OCI-LY7 (cell line): Measurements from ENCODE around the gene CER1. TPM values are rescaled to one million over a fixed set of nuclear protein-coding genes. Genes with fewer than 3 reads are reported as not detected.
A peak's percentile ranks its signal among the peaks of the same experiment; 100 is the strongest.

Experiments used
- BruUV-seq: library from RNA; stranded (reverse); fragments of 400-500 nt; replicated peaks from 2 replicates; lab custom pipeline; 2021; lab: Mats Ljungman, UMichigan
- CTCF ChIA-PET: fragments of 300-600 bp; sonication (Branson Sonifier 250); formaldehyde crosslinking; loops from one replicate; lab custom pipeline; 2022; ENCODE audit warnings: antibody characterized with exemption; ENCODE audit not compliant: unreplicated experiment; lab: Charles Lee
- POLR2A ChIA-PET: fragments of 300-600 bp; sonication (Branson Sonifier 250); formaldehyde crosslinking; loops from one replicate; lab custom pipeline; 2022; ENCODE audit warnings: antibody characterized with exemption; lab: Charles Lee
- DNase-seq: peaks from one replicate; pipeline ENCODE4 v3.0.0-alpha.2; 2015; ENCODE audit warnings: low spot score
- H2AFZ ChIP-seq: fragments of 200-600 bp; sonication (generic), shearing (Covaris generic); 2 replicates; pipeline ENCODE4 v1.6.1; 2014; ENCODE audit warnings: mild to moderate bottlenecking, antibody characterized with exemption, low read length, moderate library complexity
- H3K27ac ChIP-seq: fragments of 200-600 bp; sonication (generic); 2 replicates; pipeline ENCODE4 v1.5.1; 2014; ENCODE audit warnings: mixed run types, low read depth, mild to moderate bottlenecking, moderate library complexity, low read length, inconsistent platforms; ENCODE audit not compliant: poor library complexity, severe bottlenecking
- H3K36me3 ChIP-seq: fragments of 200-600 bp; sonication (generic); 2 replicates; pipeline ENCODE4 v1.6.1; 2014; ENCODE audit warnings: mild to moderate bottlenecking, antibody characterized with exemption, low read length, moderate library complexity, mixed read lengths; ENCODE audit not compliant: insufficient read depth
- H3K4me1 ChIP-seq: fragments of 200-600 bp; sonication (generic); 2 replicates; pipeline ENCODE4 v1.5.1; 2014; ENCODE audit warnings: mild to moderate bottlenecking, low read length; ENCODE audit not compliant: insufficient read depth, poor library complexity, severe bottlenecking
- H3K4me2 ChIP-seq: fragments of 200-600 bp; sonication (generic); 2 replicates; pipeline ENCODE4 v1.6.1; 2014; ENCODE audit warnings: mild to moderate bottlenecking, low read length
- H3K4me3 ChIP-seq: fragments of 200-600 bp; sonication (generic); 2 replicates; pipeline ENCODE4 v1.5.1; 2014; ENCODE audit warnings: mild to moderate bottlenecking, low read depth, low read length; ENCODE audit not compliant: poor library complexity, severe bottlenecking
- H3K79me2 ChIP-seq: fragments of 200-600 bp; sonication (generic); 2 replicates; pipeline ENCODE4 v1.6.1; 2016; ENCODE audit warnings: low read depth, mild to moderate bottlenecking, low read length, moderate library complexity, mixed read lengths; ENCODE audit not compliant: insufficient read depth
- H3K9me2 ChIP-seq: fragments of 200-600 bp; sonication (generic); 2 replicates; pipeline ENCODE4 v1.6.1; 2016; ENCODE audit warnings: mild to moderate bottlenecking, low read length, mixed read lengths; ENCODE audit not compliant: insufficient read depth
- H3K9me3 ChIP-seq: fragments of 200-600 bp; sonication (generic); 2 replicates; pipeline ENCODE4 v1.6.1; 2014; ENCODE audit warnings: mild to moderate bottlenecking, mixed run types, low read length, mixed read lengths
- H4K20me1 ChIP-seq: fragments of 200-600 bp; sonication (generic); 2 replicates; pipeline ENCODE4 v1.6.1; 2014; ENCODE audit warnings: mild to moderate bottlenecking, antibody characterized with exemption, low read length, moderate library complexity, mixed read lengths; ENCODE audit not compliant: insufficient read depth
- CTCF ChIP-seq: fragments of 200-600 bp; sonication (generic); conservative IDR thresholded peaks from 2 replicates; pipeline ENCODE4 v1.5.1; 2014; ENCODE audit warnings: mild to moderate bottlenecking, antibody characterized with exemption, low read length, moderate library complexity, mixed read lengths
- EZH2phosphoT487 ChIP-seq: fragments of 200-600 bp; sonication (generic); IDR thresholded peaks from 2 replicates; pipeline ENCODE4 v1.6.1; 2018; ENCODE audit warnings: low read depth, borderline replicate concordance, mild to moderate bottlenecking, mixed run types, antibody characterized with exemption, low read length, moderate library complexity, mixed read lengths
- intact Hi-C: fragments of 100-400 bp; cut with micrococcal nuclease; formaldehyde crosslinking; loops from one replicate; pipeline ENCODE4 v1.10.0; 2022; ENCODE audit not compliant: unreplicated experiment
- total RNA-seq, 2 experiments: library from RNA; depleted of rRNA in 1 of 2; stranded (reverse); fragments of >200 nt in 1 of 2; shearing (Covaris generic) in 1 of 2; gene quantifications; 2 replicates each; pipeline ENCODE4 v1.2.3, GENCODE V29; 2014 to 2022

Gene CER1
- total RNA-seq, 2 experiments from 2014 or later, result not detected

GRCh38 chr9:14769230-14769571, 46.7 kb upstream of the CER1 start:
- no peak for TF ChIP-seq EZH2phosphoT487
- TF ChIP-seq CTCF, result peak; percentile 71
- H3K9me3 ChIP-seq, result no peaks in the 10 kb centered on the region
- H3K4me2 ChIP-seq, result no peak overlapping the region
- H3K27ac ChIP-seq, result no peak overlapping the region
- no peak overlapping the region for H2AFZ ChIP-seq
- DNase-seq, result peak; percentile 61
- H3K9me2 ChIP-seq, result no peaks in the 10 kb centered on the region
- ChIA-PET CTCF (no interaction called here), POLR2A (interaction anchor here (0.6 to 1.0 kb wide), 3 partner anchors 29 to 1855 kb away, joined by 3 to 5 read pairs (median 3); no protein-coding TSS in a partner anchor)
- H3K79me2 ChIP-seq, result no peaks in the 10 kb centered on the region
- no peak overlapping the region for H3K4me3 ChIP-seq
- H4K20me1 ChIP-seq, result no peaks in the 10 kb centered on the region
- no peaks in the 10 kb centered on the region for H3K36me3 ChIP-seq
- BruUV-seq, result no TSS peak
- no peaks in the 10 kb centered on the region for H3K4me1 ChIP-seq
- intact Hi-C loops, result loop anchor here (2.0 kb wide), 1 partner anchor 304 kb away; no protein-coding TSS in a partner anchor

- no peaks in the 10 kb centered on the region for H3K9me2 ChIP-seq
- no peak for TF ChIP-seq EZH2phosphoT487
- TF ChIP-seq CTCF, result peak; percentile 87
- no peak overlapping the region for H2AFZ ChIP-seq
- no peaks in the 10 kb centered on the region for H4K20me1 ChIP-seq
- H3K4me2 ChIP-seq, result no peak overlapping the region
- ChIA-PET POLR2A (interaction anchor here (0.7 to 1.0 kb wide), 2 partner anchors 28 to 1856 kb away, joined by 3 read pairs; no protein-coding TSS in a partner anchor), CTCF (no interaction called here)
- no TSS peak for BruUV-seq
- no peaks in the 10 kb centered on the region for H3K4me1 ChIP-seq
- H3K4me3 ChIP-seq, result no peak overlapping the region
- no peaks in the 10 kb centered on the region for H3K36me3 ChIP-seq
- DNase-seq, result peak; percentile 52
- intact Hi-C loops, result loop anchor here (1.0 to 2.0 kb wide), 2 partner anchors 152 to 304 kb away; no protein-coding TSS in a partner anchor
- no peak overlapping the region for H3K27ac ChIP-seq
- no peaks in the 10 kb centered on the region for H3K79me2 ChIP-seq
- H3K9me3 ChIP-seq, result no peaks in the 10 kb centered on the region
Measured at GRCh38 chr9:14768405-14769229, 46.1 kb upstream of the CER1 start.

DNA sequence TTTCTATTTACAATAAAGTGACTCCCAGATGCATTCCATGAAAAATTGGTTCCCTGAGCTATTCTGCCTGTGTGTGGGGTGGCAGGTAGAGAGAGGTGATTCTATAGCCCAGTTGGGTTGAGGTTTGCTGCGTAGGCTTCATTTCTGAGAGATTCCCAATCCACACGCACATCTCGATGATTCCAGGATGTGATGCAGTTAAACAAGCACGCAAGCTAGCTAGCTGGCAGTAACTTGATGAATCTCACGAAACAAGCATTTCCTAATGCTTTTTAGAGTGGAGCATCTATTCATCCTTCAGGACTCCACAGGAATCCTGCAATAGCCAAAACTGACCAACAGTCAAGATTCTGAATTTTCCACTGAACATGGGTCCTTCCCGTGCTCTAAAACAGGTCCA, 43.8 kb upstream of the CER1 start:
- no peak for TF ChIP-seq CTCF
- no peak for TF ChIP-seq EZH2phosphoT487
- H3K4me3 ChIP-seq, result no peak overlapping the region
- no peaks in the 10 kb centered on the region for H3K4me1 ChIP-seq
- H3K9me2 ChIP-seq, result no peaks in the 10 kb centered on the region
- no peaks in the 10 kb centered on the region for H3K9me3 ChIP-seq
- H2AFZ ChIP-seq, result no peak overlapping the region
- H3K79me2 ChIP-seq, result no peaks in the 10 kb centered on the region
- H3K4me2 ChIP-seq, result no peak overlapping the region
- no peaks in the 10 kb centered on the region for H3K36me3 ChIP-seq
- ChIA-PET POLR2A (interaction anchor here (1.0 kb wide), 1 partner anchor 151 kb away, joined by 4 read pairs; no protein-coding TSS in a partner anchor), CTCF (interaction anchor here (0.5 kb wide), 1 partner anchor 78 kb away, joined by 3 read pairs; no protein-coding TSS in a partner anchor)
- no peak for DNase-seq
- intact Hi-C loops, result no loop called here
- BruUV-seq, result no TSS peak
- H3K27ac ChIP-seq, result no peak overlapping the region
- no peaks in the 10 kb centered on the region for H4K20me1 ChIP-seq
